ENCODE measurements around the gene LBHD2. TPM values are rescaled to one million over a fixed set of nuclear protein-coding genes. Genes with fewer than 3 reads are reported as not detected.

The LBHD2 gene
- total and polyA plus RNA-seq, 2 of the 13 experiments (the other 11 are each of a cell fraction or from before 2014, with no cell fraction given), result 0.67 to 1.00 TPM

DNA sequence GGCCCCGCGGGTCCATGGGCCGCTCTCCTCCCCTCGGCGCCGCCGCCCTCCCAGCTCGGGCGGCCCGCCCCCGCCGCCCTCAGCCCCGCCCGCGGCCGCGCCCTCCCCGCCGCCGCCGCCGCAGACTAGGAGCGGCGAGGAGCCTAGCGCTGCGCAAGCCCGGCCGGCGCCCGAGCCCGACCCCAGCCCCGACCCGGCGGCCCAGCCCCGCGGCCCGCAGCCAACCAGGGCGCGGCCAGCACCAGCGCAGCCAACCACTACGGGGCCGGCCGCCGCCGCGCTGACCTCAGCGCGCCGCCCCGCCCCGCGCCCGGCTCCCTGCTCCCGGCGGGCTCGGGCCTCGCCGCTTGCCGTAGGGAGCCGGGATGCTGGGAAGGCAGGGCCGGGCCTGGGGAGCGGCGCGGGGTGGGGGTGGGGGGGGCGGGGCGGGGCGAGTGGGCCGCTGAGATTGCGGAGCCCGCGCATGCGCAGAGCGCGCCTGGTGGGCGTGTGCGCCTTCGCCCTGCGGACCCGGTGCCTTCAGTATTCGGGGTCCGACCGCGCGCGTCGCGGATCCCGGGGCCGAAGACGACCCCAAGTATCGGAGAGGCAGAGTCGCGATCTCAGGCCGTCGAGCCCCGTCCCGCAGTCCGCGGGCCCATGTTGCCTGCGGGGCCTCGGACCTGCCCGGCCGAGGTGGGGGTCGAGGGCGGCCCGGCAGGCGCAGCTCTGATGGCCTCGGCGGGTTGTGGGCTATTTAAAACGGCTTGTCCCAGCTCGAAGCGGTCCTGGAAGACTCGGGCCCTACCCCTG, 26.4 kb upstream of the LBHD2 start, which contains the start of gene CDC42BPB (continued):
- 0 out of 2 replicates have a peak, but pooled peaks have one; percentile 27 for TF ChIP-seq SP2 (CRISPR knock-in tag; IDR thresholded peaks at IDR 0.05)
- TF ChIP-seq DNMT1 (CRISPR knock-in tag; IDR thresholded peaks at IDR 0.05), result no peak
- no peak for TF ChIP-seq TEAD2 (CRISPR knock-in tag; IDR thresholded peaks at IDR 0.05)
- TF ChIP-seq ZNF547 (CRISPR knock-in tag; IDR thresholded peaks at IDR 0.05), result 0 out of 2 replicates have a peak, but pooled peaks have one; percentile 49
- 0 out of 2 replicates have a peak, but pooled peaks have one; percentile 43 for TF ChIP-seq MEIS1 (CRISPR knock-in tag; IDR thresholded peaks at IDR 0.05; ENCODE audit: borderline replicate concordance)
- no peak for TF ChIP-seq FOXC1 (CRISPR knock-in tag; IDR thresholded peaks at IDR 0.05; ENCODE audit: borderline replicate concordance)
- no peak for TF ChIP-seq ZNF383 (CRISPR knock-in tag; IDR thresholded peaks at IDR 0.05; ENCODE audit: borderline replicate concordance)
- no peak for TF ChIP-seq ZNF644 (CRISPR knock-in tag; IDR thresholded peaks at IDR 0.05; ENCODE audit: low read depth)
- TF ChIP-seq ZNF773 (CRISPR knock-in tag; IDR thresholded peaks at IDR 0.05; ENCODE audit: borderline replicate concordance), result no peak
- TF ChIP-seq ZNF670 (CRISPR knock-in tag; IDR thresholded peaks at IDR 0.05; ENCODE audit: borderline replicate concordance), result no peak
- TF ChIP-seq ZNF619 (CRISPR knock-in tag; IDR thresholded peaks at IDR 0.05), result no peak
- no peak for TF ChIP-seq BRF2 (CRISPR knock-in tag; IDR thresholded peaks at IDR 0.05)
- peak; percentile 76 for TF ChIP-seq RNF2 (conservative IDR thresholded peaks at IDR 0.05; ENCODE audit: low read depth)
- no peak for TF ChIP-seq NBN (conservative IDR thresholded peaks at IDR 0.05)
- TF ChIP-seq ZNF33A (CRISPR knock-in tag; IDR thresholded peaks at IDR 0.05; ENCODE audit: borderline replicate concordance), result no peak
- TF ChIP-seq ZNF550 (CRISPR knock-in tag; IDR thresholded peaks at IDR 0.05; ENCODE audit: borderline replicate concordance), result 0 out of 2 replicates have a peak, but pooled peaks have one; percentile 69
- no peak for TF ChIP-seq AGO1 (IDR thresholded peaks at IDR 0.05; ENCODE audit: low read depth, low read length, poor library complexity, severe bottlenecking)
- no peak for TF ChIP-seq MAFK (conservative IDR thresholded peaks at IDR 0.05 in 1 of 2, IDR thresholded peaks at IDR 0.05 in 1 of 2; ENCODE audit: low read length in 2 of 2)
- TF ChIP-seq ZNF772 (CRISPR knock-in tag; IDR thresholded peaks at IDR 0.05), result 0 out of 2 replicates have a peak, but pooled peaks have one; percentile 35
- 0 out of 2 replicates have a peak, but pooled peaks have one; percentile 23 for TF ChIP-seq CBX5 (CRISPR knock-in tag; IDR thresholded peaks at IDR 0.05; ENCODE audit: borderline replicate concordance)
- TF ChIP-seq CCDC6 (CRISPR knock-in tag; IDR thresholded peaks at IDR 0.05), result 0 out of 2 replicates have a peak, but pooled peaks have one; percentile 46
- no peak for TF ChIP-seq STAT5B (CRISPR knock-in tag; IDR thresholded peaks at IDR 0.05)
- no peak for TF ChIP-seq DR1 (CRISPR knock-in tag; IDR thresholded peaks at IDR 0.05)
- no peak for TF ChIP-seq KLF12 (CRISPR knock-in tag; IDR thresholded peaks at IDR 0.05; ENCODE audit: borderline replicate concordance)
- TF ChIP-seq KMT2B (CRISPR knock-in tag; IDR thresholded peaks at IDR 0.05), result peak; percentile 44; the same call in 1 of the 2 replicates
- TF ChIP-seq ZNF3 (CRISPR knock-in tag; IDR thresholded peaks at IDR 0.05), result no peak
- TF ChIP-seq ARNT2 (CRISPR knock-in tag; IDR thresholded peaks at IDR 0.05; ENCODE audit: low read depth), result 0 out of 2 replicates have a peak, but pooled peaks have one; percentile 52
- TF ChIP-seq ZBTB20 (CRISPR knock-in tag; IDR thresholded peaks at IDR 0.05; ENCODE audit: borderline replicate concordance, low read depth), result 0 out of 2 replicates have a peak, but pooled peaks have one; percentile 52
- TF ChIP-seq, protein P1, sequence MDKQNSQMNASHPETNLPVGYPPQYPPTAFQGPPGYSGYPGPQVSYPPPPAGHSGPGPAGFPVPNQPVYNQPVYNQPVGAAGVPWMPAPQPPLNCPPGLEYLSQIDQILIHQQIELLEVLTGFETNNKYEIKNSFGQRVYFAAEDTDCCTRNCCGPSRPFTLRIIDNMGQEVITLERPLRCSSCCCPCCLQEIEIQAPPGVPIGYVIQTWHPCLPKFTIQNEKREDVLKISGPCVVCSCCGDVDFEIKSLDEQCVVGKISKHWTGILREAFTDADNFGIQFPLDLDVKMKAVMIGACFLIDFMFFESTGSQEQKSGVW (CRISPR knock-in tag; IDR thresholded peaks at IDR 0.05; ENCODE audit: borderline replicate concordance), result no peak
